ENCODE measurements around the gene TRUB2.

GRCh38 chr9:128293091-128293490 lies 29.2 kb downstream of the TRUB2 start:
- TF ChIP-seq RARB (CRISPR knock-in tag; IDR thresholded peaks at IDR 0.05): no peak
- TF ChIP-seq ZNF8 (CRISPR knock-in tag; IDR thresholded peaks at IDR 0.05): no peak
- TF ChIP-seq ZC3H10 (CRISPR knock-in tag; IDR thresholded peaks at IDR 0.05): no peak
- no peak for TF ChIP-seq TOX (CRISPR knock-in tag; IDR thresholded peaks at IDR 0.05; ENCODE audit: borderline replicate concordance)
- no peak for TF ChIP-seq ARNTL (CRISPR knock-in tag; IDR thresholded peaks at IDR 0.05; ENCODE audit: borderline replicate concordance, low read depth)

Data from SK-N-SH treated with all-trans-retinoic acid at 6 μM for 48 hours (cell line).